Measurements from ENCODE around the gene KRT6C. TPM values are rescaled to one million over a fixed set of nuclear protein-coding genes. Genes with fewer than 3 reads are reported as not detected.
A peak's percentile ranks its signal among the peaks of the same experiment; 100 is the strongest.

KRT6C gene
- total and polyA plus RNA-seq, 4 donors: 0.08 to 0.10 TPM; not detected in 2

DNA sequence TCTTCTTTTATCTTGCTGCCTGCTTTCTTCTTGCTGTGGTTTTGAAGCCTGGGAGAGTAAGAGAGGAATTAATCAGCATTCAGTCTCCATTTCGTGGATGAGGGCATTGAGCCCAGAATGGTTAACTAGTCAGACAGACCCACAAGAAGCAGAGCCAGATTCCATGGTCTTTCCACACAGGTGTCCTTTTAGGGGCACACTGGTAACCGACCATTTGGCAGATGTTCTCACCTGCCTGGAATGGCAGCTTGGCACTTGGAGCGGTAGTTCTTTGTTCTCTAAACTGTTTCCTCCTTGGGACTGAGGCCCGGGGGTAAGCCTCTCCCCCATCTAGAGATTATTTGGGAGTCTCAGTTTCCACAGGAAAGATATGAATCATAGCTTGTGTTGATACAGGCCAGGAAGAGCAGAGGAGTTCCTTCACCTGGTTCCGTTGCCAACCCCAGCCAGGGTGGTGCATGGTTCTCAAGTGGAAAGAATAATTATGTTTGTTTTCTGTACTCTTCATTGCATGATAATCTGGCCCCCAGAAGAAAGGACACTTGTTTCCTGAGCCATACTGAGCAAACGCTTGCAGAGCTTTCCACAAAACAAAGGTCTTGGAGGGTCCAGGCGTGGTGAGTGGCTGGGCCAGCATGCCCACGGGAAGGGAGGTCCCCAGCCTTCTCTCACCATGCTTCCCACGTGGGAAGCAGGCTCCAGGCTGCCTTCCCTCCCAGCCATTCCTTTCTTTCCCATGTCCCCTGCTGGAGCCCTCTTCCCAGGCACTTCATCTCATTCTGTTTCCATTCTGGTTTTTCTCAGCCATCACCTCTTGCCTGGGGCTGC is 37.4 kb downstream of the KRT6C start:
- Histone ChIP-seq H3K36me3 (ENCODE audit: control insufficient read depth in 4 of 4, insufficient read depth in 4 of 4, low read length in 4 of 4) (no peaks in the 10 kb centered on the region), H3K27ac (ENCODE audit: low read depth in 1 of 2, low read length in 1 of 2) (no peak overlapping the region), H3K9me3 (ENCODE audit: control insufficient read depth in 4 of 4, insufficient read depth in 3 of 4, low read length in 3 of 4) (no peaks in the 10 kb centered on the region), H3K27me3 (ENCODE audit: control insufficient read depth in 3 of 3, insufficient read depth in 3 of 3, low read length in 2 of 3) (peaks cover 0 to 7% (median 7%) of the 10 kb centered on the region in 3 donors), H3K4me1 (ENCODE audit: control insufficient read depth in 5 of 5, insufficient read depth in 5 of 5, low read length in 5 of 5) (peaks cover 0 to 7% (median 0%) of the 10 kb centered on the region in 5 donors), H3K4me3 (no peak overlapping the region), H3K9ac (ENCODE audit: insufficient read depth in 1 of 2, low read length in 2 of 2) (no peak overlapping the region)
- ATAC-seq (ENCODE audit: insufficient read depth, low FRiP score) (no peak), DNase-seq (peak in 1 of 3 donors; percentile 16)
- TF ChIP-seq, protein P1, sequence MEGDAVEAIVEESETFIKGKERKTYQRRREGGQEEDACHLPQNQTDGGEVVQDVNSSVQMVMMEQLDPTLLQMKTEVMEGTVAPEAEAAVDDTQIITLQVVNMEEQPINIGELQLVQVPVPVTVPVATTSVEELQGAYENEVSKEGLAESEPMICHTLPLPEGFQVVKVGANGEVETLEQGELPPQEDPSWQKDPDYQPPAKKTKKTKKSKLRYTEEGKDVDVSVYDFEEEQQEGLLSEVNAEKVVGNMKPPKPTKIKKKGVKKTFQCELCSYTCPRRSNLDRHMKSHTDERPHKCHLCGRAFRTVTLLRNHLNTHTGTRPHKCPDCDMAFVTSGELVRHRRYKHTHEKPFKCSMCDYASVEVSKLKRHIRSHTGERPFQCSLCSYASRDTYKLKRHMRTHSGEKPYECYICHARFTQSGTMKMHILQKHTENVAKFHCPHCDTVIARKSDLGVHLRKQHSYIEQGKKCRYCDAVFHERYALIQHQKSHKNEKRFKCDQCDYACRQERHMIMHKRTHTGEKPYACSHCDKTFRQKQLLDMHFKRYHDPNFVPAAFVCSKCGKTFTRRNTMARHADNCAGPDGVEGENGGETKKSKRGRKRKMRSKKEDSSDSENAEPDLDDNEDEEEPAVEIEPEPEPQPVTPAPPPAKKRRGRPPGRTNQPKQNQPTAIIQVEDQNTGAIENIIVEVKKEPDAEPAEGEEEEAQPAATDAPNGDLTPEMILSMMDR (IDR thresholded peaks at IDR 0.05; ENCODE audit: control extremely low read depth, extremely low read depth): no peak
- 52 to 61% methylated on average over 9 of the region's 9 CpGs for WGBS, 2 donors

DNA sequence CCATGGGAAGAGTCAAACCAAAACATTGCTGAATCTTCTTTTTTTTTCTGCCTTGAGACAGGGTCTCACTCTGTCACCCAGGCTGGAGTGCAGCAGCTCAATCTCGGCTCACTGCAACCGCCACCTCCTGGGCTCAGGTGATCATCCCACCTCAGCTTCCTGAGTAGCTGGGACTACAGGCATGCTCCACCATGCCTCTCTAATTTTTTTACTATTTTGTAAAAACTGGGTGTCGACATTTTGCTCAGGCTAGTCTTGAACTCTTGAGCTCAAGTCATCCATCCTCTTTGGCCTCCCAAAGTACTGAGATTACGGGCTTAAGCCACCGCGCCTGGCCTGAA is 38.0 kb downstream of the KRT6C start:
- ATAC-seq (ENCODE audit: insufficient read depth, low FRiP score): no peak
- Histone ChIP-seq H3K4me1 (ENCODE audit: control insufficient read depth in 5 of 5, insufficient read depth in 5 of 5, low read length in 5 of 5) (peaks cover 0 to 7% (median 0%) of the 10 kb centered on the region in 5 donors), H3K27me3 (ENCODE audit: control insufficient read depth in 3 of 3, insufficient read depth in 3 of 3, low read length in 2 of 3) (peaks cover 0 to 7% (median 7%) of the 10 kb centered on the region in 3 donors), H3K4me3 (no peak overlapping the region), H3K27ac (ENCODE audit: low read depth in 1 of 2, low read length in 1 of 2) (no peak overlapping the region), H3K9me3 (ENCODE audit: control insufficient read depth in 4 of 4, insufficient read depth in 3 of 4, low read length in 3 of 4) (no peaks in the 10 kb centered on the region), H3K9ac (ENCODE audit: insufficient read depth in 1 of 2, low read length in 2 of 2) (no peak overlapping the region), H3K36me3 (ENCODE audit: control insufficient read depth in 4 of 4, insufficient read depth in 4 of 4, low read length in 4 of 4) (no peaks in the 10 kb centered on the region)
- no peak for DNase-seq
- 87 to 90% methylated on average over 6 of the region's 6 CpGs for WGBS, 2 donors
- TF ChIP-seq, protein P1 (IDR thresholded peaks at IDR 0.05; ENCODE audit: control extremely low read depth, extremely low read depth): no peak

DNA sequence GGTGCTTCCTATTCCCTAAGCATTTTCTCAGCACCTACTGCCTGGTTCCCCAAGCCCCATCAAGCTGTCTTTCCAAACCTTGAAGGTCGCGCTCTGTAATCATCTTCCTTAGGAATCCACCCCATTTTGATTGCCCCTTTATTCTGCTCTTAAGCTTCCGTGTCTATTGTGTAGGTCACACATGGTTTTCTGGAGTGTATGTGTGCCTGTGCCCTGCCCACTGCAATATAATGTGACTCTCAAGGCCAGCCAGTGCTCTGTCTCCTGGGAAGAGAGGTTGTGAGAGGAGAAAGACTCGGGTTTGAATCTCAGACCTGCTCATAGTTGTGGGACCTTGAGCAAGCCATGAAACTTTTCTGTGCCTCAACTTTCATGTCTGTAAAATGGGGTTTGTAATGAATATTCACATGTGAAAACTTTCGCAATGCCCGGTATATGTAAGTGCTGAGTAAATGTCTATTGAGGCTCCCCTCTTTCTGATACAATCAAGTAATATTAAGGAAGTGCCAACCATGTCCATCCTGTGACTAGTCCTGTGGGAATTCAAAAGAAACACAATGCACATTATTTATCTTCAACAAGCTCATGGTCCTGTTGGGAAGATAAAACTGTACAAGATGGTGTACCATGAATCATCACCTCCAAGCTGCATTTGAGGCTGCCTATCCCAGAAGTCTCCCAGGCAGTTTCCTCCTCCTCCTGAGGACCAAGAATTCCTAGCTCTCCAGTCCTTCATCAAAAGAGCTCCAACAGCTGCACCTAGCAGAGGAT is 38.7 kb downstream of the KRT6C start:
- Histone ChIP-seq H3K9ac (ENCODE audit: insufficient read depth in 1 of 2, low read length in 2 of 2) (no peak overlapping the region), H3K4me3 (no peak overlapping the region), H3K27me3 (ENCODE audit: control insufficient read depth in 3 of 3, insufficient read depth in 3 of 3, low read length in 2 of 3) (peaks cover 0 to 7% (median 7%) of the 10 kb centered on the region in 3 donors)

More for the DNA sequence above, 38.7 kb downstream of the KRT6C start:
- H3K4me1 ChIP-seq (ENCODE audit: control insufficient read depth in 5 of 5, insufficient read depth in 5 of 5, low read length in 5 of 5): peaks cover 0 to 7% (median 0%) of the 10 kb centered on the region in 5 donors
- ATAC-seq (ENCODE audit: insufficient read depth, low FRiP score) (no peak), DNase-seq (no peak)
- no peaks in the 10 kb centered on the region for H3K36me3 ChIP-seq (ENCODE audit: control insufficient read depth in 4 of 4, insufficient read depth in 4 of 4, low read length in 4 of 4)
- no peaks in the 10 kb centered on the region for H3K9me3 ChIP-seq (ENCODE audit: control insufficient read depth in 4 of 4, insufficient read depth in 3 of 4, low read length in 3 of 4)
- TF ChIP-seq, protein P1 (IDR thresholded peaks at IDR 0.05; ENCODE audit: control extremely low read depth, extremely low read depth): no peak
- 88 to 92% methylated on average over 6 of the region's 6 CpGs for WGBS, 2 donors
- H3K27ac ChIP-seq (ENCODE audit: low read depth in 1 of 2, low read length in 1 of 2): no peak overlapping the region
